HG02610 (cell line): ENCODE results near the gene TM7SF2.
A peak's percentile ranks its signal among the peaks of the same experiment; 100 is the strongest.

Experiments used
- ATAC-seq: cut with Tn5 transposase; IDR thresholded peaks from one replicate; pipeline ENCODE4 v1.9.1; 2021; ENCODE audit warnings: mild to moderate bottlenecking, moderate library complexity; ENCODE audit not compliant: unreplicated experiment

TM7SF2 gene

GRCh38 chr11:65111744-65112545, at the start of gene TM7SF2:
Gene TM7SF2, plus strand, starts transcription at chr11:65111872. Its CDS starts 144 bp downstream, at chr11:65112016.
- peak; percentile 66 for ATAC-seq

- ATAC-seq, result no peak
These were observed 48.1 kb upstream of the TM7SF2 start for GRCh38 chr11:65063532-65063931.

GRCh38 chr11:65064847-65065240, 46.8 kb upstream of the TM7SF2 start:
- no peak for ATAC-seq

- ATAC-seq, result no peak
These were observed 45.8 kb upstream of the TM7SF2 start for GRCh38 chr11:65065851-65066250.

GRCh38 chr11:65066315-65066714, 45.4 kb upstream of the TM7SF2 start:
- no peak for ATAC-seq

GRCh38 chr11:65066805-65067291, 44.8 kb upstream of the TM7SF2 start:
- ATAC-seq, result no peak

- ATAC-seq, result no peak
These were observed 44.2 kb upstream of the TM7SF2 start for GRCh38 chr11:65067446-65067845.

- no peak for ATAC-seq
These were observed 42.5 kb upstream of the TM7SF2 start for GRCh38 chr11:65069217-65069616.

GRCh38 chr11:65071907-65072630, 39.6 kb upstream of the TM7SF2 start:
- ATAC-seq, result no peak

GRCh38 chr11:65072631-65072966, 39.1 kb upstream of the TM7SF2 start:
- no peak for ATAC-seq

- ATAC-seq, result no peak
These were observed 34.2 kb upstream of the TM7SF2 start for GRCh38 chr11:65077451-65077850.

GRCh38 chr11:65078151-65078550, 33.5 kb upstream of the TM7SF2 start:
- ATAC-seq, result no peak

GRCh38 chr11:65078786-65079342, 32.8 kb upstream of the TM7SF2 start:
- ATAC-seq, result no peak

GRCh38 chr11:65083134-65083833, 28.4 kb upstream of the TM7SF2 start:
- ATAC-seq, result peak; percentile 9

GRCh38 chr11:65083834-65084597, 27.7 kb upstream of the TM7SF2 start, which contains the start of the genes CDCA5 and ZFPL1:
Gene CDCA5, minus strand, starts transcription at chr11:65084040. Its CDS starts 62 bp downstream, at chr11:65083978.
Gene ZFPL1, plus strand, starts transcription at chr11:65084222. Its CDS starts 477 bp downstream, at chr11:65084699.
- ATAC-seq, result peak; percentile 71

GRCh38 chr11:65084598-65085375, 26.9 kb upstream of the TM7SF2 start:
- ATAC-seq, result no peak

GRCh38 chr11:65085446-65085845, 26.2 kb upstream of the TM7SF2 start:
- ATAC-seq, result no peak

- ATAC-seq, result no peak
These were observed 24.9 kb upstream of the TM7SF2 start for GRCh38 chr11:65086809-65087208.

GRCh38 chr11:65087216-65087615, 24.5 kb upstream of the TM7SF2 start:
- no peak for ATAC-seq
